Measurements from ENCODE around the gene BRCC3.

The BRCC3 gene

DNA sequence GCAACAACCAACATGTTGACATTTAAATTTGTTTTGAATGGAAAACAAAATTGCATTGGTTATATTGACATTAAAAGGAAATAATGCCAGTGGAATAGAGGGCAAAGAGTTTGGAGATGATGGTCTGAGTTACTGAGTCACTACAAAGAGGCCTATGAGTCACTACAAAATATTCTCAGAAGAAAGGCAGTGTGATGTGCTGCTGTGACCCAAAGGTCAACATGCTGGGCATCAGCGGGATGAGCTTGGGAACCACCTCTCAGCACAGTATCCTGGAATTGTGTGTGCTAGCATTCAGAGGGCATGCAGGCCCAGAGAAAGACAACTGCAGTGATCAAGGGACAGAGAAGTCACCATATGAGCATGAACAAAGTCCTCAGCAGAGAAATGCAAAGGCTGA is 3.1 kb upstream of the BRCC3 start:
- Histone ChIP-seq H3K27me3 (ENCODE audit: control insufficient read depth, low read length) (no peaks in the 10 kb centered on the region), H3K36me3 (ENCODE audit: control insufficient read depth, low read length) (peaks cover 18% of the 10 kb centered on the region), H4K20me1 (ENCODE audit: control insufficient read depth, insufficient read depth, low read depth, low read length) (no peaks in the 10 kb centered on the region), H3K27ac (ENCODE audit: low read depth, low read length) (no peak overlapping the region), H3K4me3 (ENCODE audit: low read length) (peak overlapping the region; percentile 94; the same call in 1 of the 2 replicates), H3F3A (ENCODE audit: control insufficient read depth, insufficient read depth) (no peaks in the 10 kb centered on the region), H3K4me1 (ENCODE audit: control insufficient read depth, low read length) (peaks cover 26% of the 10 kb centered on the region), H3K9me2 (replicated peaks; ENCODE audit: control insufficient read depth, low read length) (no peaks in the 10 kb centered on the region), H3K4me2 (ENCODE audit: low read length) (peak overlapping the region; percentile 78), H3K9me3 (ENCODE audit: control insufficient read depth, insufficient read depth, low read length) (no peaks in the 10 kb centered on the region), H3K79me2 (ENCODE audit: control insufficient read depth, low read length) (peaks cover 70% of the 10 kb centered on the region)
- no peak for TF ChIP-seq EZH2phosphoT487 (IDR thresholded peaks at IDR 0.05; ENCODE audit: borderline replicate concordance, low read length)
- TF ChIP-seq, protein P1, sequence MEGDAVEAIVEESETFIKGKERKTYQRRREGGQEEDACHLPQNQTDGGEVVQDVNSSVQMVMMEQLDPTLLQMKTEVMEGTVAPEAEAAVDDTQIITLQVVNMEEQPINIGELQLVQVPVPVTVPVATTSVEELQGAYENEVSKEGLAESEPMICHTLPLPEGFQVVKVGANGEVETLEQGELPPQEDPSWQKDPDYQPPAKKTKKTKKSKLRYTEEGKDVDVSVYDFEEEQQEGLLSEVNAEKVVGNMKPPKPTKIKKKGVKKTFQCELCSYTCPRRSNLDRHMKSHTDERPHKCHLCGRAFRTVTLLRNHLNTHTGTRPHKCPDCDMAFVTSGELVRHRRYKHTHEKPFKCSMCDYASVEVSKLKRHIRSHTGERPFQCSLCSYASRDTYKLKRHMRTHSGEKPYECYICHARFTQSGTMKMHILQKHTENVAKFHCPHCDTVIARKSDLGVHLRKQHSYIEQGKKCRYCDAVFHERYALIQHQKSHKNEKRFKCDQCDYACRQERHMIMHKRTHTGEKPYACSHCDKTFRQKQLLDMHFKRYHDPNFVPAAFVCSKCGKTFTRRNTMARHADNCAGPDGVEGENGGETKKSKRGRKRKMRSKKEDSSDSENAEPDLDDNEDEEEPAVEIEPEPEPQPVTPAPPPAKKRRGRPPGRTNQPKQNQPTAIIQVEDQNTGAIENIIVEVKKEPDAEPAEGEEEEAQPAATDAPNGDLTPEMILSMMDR (IDR thresholded peaks at IDR 0.05; ENCODE audit: low read depth, low read length, poor library complexity, severe bottlenecking), result no peak

DNA sequence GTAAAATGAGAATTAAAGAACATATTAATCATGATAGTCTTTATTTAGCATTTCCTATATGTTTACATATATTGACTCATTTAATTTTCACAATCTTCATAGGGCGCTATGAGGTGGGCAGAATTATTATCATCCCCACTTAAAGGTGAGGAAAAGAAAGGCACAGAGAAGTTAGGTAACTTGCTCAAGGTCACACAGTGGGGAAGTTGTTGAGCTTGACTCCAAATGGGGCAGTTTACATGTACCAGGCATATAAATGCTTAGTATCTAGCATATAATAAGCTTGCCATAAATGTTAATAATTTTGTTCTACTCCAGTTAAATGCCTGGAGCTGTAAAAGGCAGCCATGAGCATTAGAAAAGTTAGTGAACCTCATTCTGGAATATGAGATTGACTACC is 1.9 kb upstream of the BRCC3 start:
- peak overlapping the region; percentile 94 for H3K4me3 ChIP-seq (ENCODE audit: low read length)
- no peaks in the 10 kb centered on the region for H3K9me2 ChIP-seq (replicated peaks; ENCODE audit: control insufficient read depth, low read length)
- peaks cover 82% of the 10 kb centered on the region for H3K79me2 ChIP-seq (ENCODE audit: control insufficient read depth, low read length)
- peaks cover 31% of the 10 kb centered on the region for H3K36me3 ChIP-seq (ENCODE audit: control insufficient read depth, low read length)
- H3K4me1 ChIP-seq (ENCODE audit: control insufficient read depth, low read length), result peaks cover 37% of the 10 kb centered on the region
- H3K27me3 ChIP-seq (ENCODE audit: control insufficient read depth, low read length), result no peaks in the 10 kb centered on the region
- no peaks in the 10 kb centered on the region for H3K9me3 ChIP-seq (ENCODE audit: control insufficient read depth, insufficient read depth, low read length)
- H3K4me2 ChIP-seq (ENCODE audit: low read length), result peak overlapping the region; percentile 78
- TF ChIP-seq, protein P1 (IDR thresholded peaks at IDR 0.05; ENCODE audit: low read depth, low read length, poor library complexity, severe bottlenecking), result no peak
- TF ChIP-seq EZH2phosphoT487 (IDR thresholded peaks at IDR 0.05; ENCODE audit: borderline replicate concordance, low read length), result no peak
- H3F3A ChIP-seq (ENCODE audit: control insufficient read depth, insufficient read depth), result no peaks in the 10 kb centered on the region
- no peak overlapping the region for H3K27ac ChIP-seq (ENCODE audit: low read depth, low read length)
- no peaks in the 10 kb centered on the region for H4K20me1 ChIP-seq (ENCODE audit: control insufficient read depth, insufficient read depth, low read depth, low read length)

DNA sequence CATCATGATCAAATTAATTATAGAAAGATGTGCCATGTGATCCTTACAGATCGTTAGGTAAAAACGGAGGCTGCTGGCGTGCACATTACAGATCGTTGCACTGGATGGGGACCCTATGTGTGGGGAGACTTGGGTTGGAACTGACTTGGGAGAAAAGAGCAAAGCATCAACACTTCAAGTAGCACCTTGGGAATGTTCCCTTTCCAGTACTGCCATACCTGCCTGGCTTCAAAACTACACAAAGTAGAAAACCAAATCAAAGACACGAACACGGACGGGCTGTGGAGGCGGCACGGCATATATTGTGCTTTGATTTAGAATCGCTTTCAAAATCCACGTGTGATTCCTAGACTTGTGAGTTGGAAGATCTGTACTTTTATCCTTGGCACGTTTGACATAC is 1.3 kb upstream of the BRCC3 start:
- Histone ChIP-seq H3K79me2 (ENCODE audit: control insufficient read depth, low read length) (peaks cover 85% of the 10 kb centered on the region), H3K4me1 (ENCODE audit: control insufficient read depth, low read length) (peaks cover 37% of the 10 kb centered on the region)

More for the DNA sequence above, 1.3 kb upstream of the BRCC3 start:
- peak overlapping the region; percentile 78 for H3K4me2 ChIP-seq (ENCODE audit: low read length)
- H3K9me2 ChIP-seq (replicated peaks; ENCODE audit: control insufficient read depth, low read length), result no peaks in the 10 kb centered on the region
- peak overlapping the region; percentile 71 for H3K27ac ChIP-seq (ENCODE audit: low read depth, low read length)
- no peaks in the 10 kb centered on the region for H3K9me3 ChIP-seq (ENCODE audit: control insufficient read depth, insufficient read depth, low read length)
- no peaks in the 10 kb centered on the region for H4K20me1 ChIP-seq (ENCODE audit: control insufficient read depth, insufficient read depth, low read depth, low read length)
- H3F3A ChIP-seq (ENCODE audit: control insufficient read depth, insufficient read depth), result no peaks in the 10 kb centered on the region
- no peak for TF ChIP-seq EZH2phosphoT487 (IDR thresholded peaks at IDR 0.05; ENCODE audit: borderline replicate concordance, low read length)
- TF ChIP-seq, protein P1 (IDR thresholded peaks at IDR 0.05; ENCODE audit: low read depth, low read length, poor library complexity, severe bottlenecking), result no peak
- peak overlapping the region; percentile 94 for H3K4me3 ChIP-seq (ENCODE audit: low read length)
- H3K36me3 ChIP-seq (ENCODE audit: control insufficient read depth, low read length), result peaks cover 36% of the 10 kb centered on the region
- H3K27me3 ChIP-seq (ENCODE audit: control insufficient read depth, low read length), result no peaks in the 10 kb centered on the region
